ENCODE results near the gene LHFPL4. TPM values are rescaled to one million over a fixed set of nuclear protein-coding genes. Genes with fewer than 3 reads are reported as not detected.

LHFPL4 gene
- total and polyA plus RNA-seq, 4 donors, result 0.08 TPM; not detected in 3

- no peak for DNase-seq (ENCODE audit: low spot score)
- Histone ChIP-seq H3K4me1 (ENCODE audit: control insufficient read depth in 4 of 4, insufficient read depth in 4 of 4, low read length in 3 of 4) (no peaks in the 10 kb centered on the region), H3K36me3 (ENCODE audit: control insufficient read depth in 4 of 4, insufficient read depth in 3 of 4, low read depth in 1 of 4, low read length in 3 of 4) (no peaks in the 10 kb centered on the region), H3K27me3 (ENCODE audit: control insufficient read depth in 4 of 4, insufficient read depth in 4 of 4, low read length in 3 of 4) (no peaks in the 10 kb centered on the region), H3K4me3 (ENCODE audit: low read depth in 1 of 3, low read length in 3 of 3) (no peak overlapping the region), H3K27ac (ENCODE audit: low read depth in 1 of 2, low read length in 2 of 2) (no peak overlapping the region), H3K9me3 (ENCODE audit: control insufficient read depth in 4 of 4, low read length in 3 of 4) (no peaks in the 10 kb centered on the region), H3K9ac (ENCODE audit: low read depth in 1 of 2, low read length in 2 of 2) (no peak overlapping the region)
- TF ChIP-seq HNF4G (IDR thresholded peaks at IDR 0.05) (no peak), NR2F2 (IDR thresholded peaks at IDR 0.05) (no peak), RAD21 (IDR thresholded peaks at IDR 0.05) (no peak), GABPA (IDR thresholded peaks at IDR 0.05 in 1 of 2, conservative IDR thresholded peaks at IDR 0.05 in 1 of 2) (no peak), YY1 (IDR thresholded peaks at IDR 0.05) (no peak), RXRA (IDR thresholded peaks at IDR 0.05) (no peak), FOXA1 (IDR thresholded peaks at IDR 0.05) (no peak), FOXA2 (IDR thresholded peaks at IDR 0.05) (no peak), CTCF (IDR thresholded peaks at IDR 0.05; ENCODE audit: low read depth, low read length, missing input control) (no peak), REST (IDR thresholded peaks at IDR 0.05) (no peak), JUND (IDR thresholded peaks at IDR 0.05) (no peak), SP1 (IDR thresholded peaks at IDR 0.05) (no peak), HNF4A (conservative IDR thresholded peaks at IDR 0.05) (no peak), TAF1 (conservative IDR thresholded peaks at IDR 0.05) (no peak), EGR1 (IDR thresholded peaks at IDR 0.05; ENCODE audit: low read depth in 2 of 2) (no peak)
- TF ChIP-seq, protein P1, sequence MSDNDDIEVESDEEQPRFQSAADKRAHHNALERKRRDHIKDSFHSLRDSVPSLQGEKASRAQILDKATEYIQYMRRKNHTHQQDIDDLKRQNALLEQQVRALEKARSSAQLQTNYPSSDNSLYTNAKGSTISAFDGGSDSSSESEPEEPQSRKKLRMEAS (IDR thresholded peaks at IDR 0.05), result no peak
- TF ChIP-seq, protein P2, sequence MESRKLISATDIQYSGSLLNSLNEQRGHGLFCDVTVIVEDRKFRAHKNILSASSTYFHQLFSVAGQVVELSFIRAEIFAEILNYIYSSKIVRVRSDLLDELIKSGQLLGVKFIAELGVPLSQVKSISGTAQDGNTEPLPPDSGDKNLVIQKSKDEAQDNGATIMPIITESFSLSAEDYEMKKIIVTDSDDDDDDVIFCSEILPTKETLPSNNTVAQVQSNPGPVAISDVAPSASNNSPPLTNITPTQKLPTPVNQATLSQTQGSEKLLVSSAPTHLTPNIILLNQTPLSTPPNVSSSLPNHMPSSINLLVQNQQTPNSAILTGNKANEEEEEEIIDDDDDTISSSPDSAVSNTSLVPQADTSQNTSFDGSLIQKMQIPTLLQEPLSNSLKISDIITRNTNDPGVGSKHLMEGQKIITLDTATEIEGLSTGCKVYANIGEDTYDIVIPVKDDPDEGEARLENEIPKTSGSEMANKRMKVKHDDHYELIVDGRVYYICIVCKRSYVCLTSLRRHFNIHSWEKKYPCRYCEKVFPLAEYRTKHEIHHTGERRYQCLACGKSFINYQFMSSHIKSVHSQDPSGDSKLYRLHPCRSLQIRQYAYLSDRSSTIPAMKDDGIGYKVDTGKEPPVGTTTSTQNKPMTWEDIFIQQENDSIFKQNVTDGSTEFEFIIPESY (IDR thresholded peaks at IDR 0.05), result no peak
- TF ChIP-seq, protein P3, sequence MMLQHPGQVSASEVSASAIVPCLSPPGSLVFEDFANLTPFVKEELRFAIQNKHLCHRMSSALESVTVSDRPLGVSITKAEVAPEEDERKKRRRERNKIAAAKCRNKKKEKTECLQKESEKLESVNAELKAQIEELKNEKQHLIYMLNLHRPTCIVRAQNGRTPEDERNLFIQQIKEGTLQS (IDR thresholded peaks at IDR 0.05), result no peak
Measured at GRCh38 chr3:9536212-9536611, 17.4 kb downstream of the LHFPL4 start.

Measured in liver (tissue), 9 donors.